Heart left ventricle (tissue), 13 donors: ENCODE data around the gene RANBP3.
"Not testable (repeated sequence)": the region's sequence is repeated elsewhere in the genome, so short reads cannot be mapped to it uniquely, and the experiment has no call there.

Source experiments
- CTCF ChIP-seq, 12 donors: fragments of 200-600 bp; sonication (generic) in 4 of 12; IDR thresholded peaks; one replicate each; pipeline versions ENCODE4 v1.5.0 to v1.8.0; 2018 to 2022; ENCODE audit warnings: antibody characterized with exemption in 12 of 12, mild to moderate bottlenecking in 5 of 12
- POLR2A ChIP-seq, 2 donors: fragments of 450-650 bp; IDR thresholded peaks; one replicate each; pipeline ENCODE4 v1.6.1; 2017; ENCODE audit warnings: antibody characterized with exemption in 2 of 2, mild to moderate bottlenecking in 2 of 2, moderate library complexity in 2 of 2
- donor health status: ischemic (EF 13 %, LVEDD 7.1; RV severe dilation, severe dysfunction).
- donor health status: DM: no; HTN: yes; CAD: no.
- donor health status: DM: no; HTN: no; CAD: no.
- donor health status: ischemic (EF 25% LVEDD 6.9; RV normal size, moderate dysfunction).
- donor health status: ischemic (EF 25% LVEDD 5.7; RV mildly dilated, moderate dysfunction).
- donor health status: ischemic (EF 35%, LVEDD 5.7; RV mildly dilated, moderate dysfunction).
- donor health status: nonischemic (EF 11% LVEDD 7.7; RV severe dilation, severe dysfunction).
- donor health status: DM: yes; HTN: yes; CAD: no.
- donor health status: PGD.
- donor health status: ischemic (EF 29% LVEDD 5.4; RV normal size, mild dysfunction).
- donor health status: nonischemic (EF 23%, LVEDD 6.1; RV moderate dilation, normal function).

- TF ChIP-seq POLR2A, CTCF (IDR thresholded peaks at IDR 0.05): not testable (repeated sequence)
Measured at GRCh38 chr19:5883157-5883873, 94.6 kb downstream of the RANBP3 start.
